ENCODE measurements around the gene INCENP.
"Not testable (repeated sequence)": the region's sequence is repeated elsewhere in the genome, so short reads cannot be mapped to it uniquely, and the experiment has no call there.

Gene INCENP

DNA sequence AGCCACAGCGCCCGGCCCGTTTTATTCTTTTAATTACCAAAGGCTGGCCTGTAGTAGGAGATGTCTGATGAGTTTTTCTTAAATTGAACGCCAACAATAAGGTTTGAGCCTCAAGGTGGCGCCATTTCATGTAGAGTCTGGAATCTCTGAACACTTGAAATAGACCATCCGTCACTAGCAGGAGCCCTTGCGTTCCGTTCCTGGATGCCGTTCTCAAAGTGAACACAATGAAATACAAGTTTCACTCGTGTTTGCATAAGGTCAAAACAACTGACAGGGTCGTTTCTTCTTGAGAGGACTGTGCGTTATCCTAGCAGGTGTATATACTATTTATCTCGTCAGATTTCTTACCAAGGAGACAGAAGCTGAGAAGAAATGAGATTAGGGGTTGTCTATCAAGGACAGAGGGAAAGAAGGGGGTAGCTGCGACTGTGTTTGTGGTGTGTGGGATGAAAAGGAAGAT lies 47.5 kb downstream of the INCENP start:
- WGBS (ENCODE audit: insufficient coverage, insufficient read length) = 100% methylated on average over 1 of the region's 14 CpGs
- Histone ChIP-seq H3K4me3 (ENCODE audit: low read length) (no peak overlapping the region), H3K4me1 (ENCODE audit: control insufficient read depth, insufficient read depth, low read length) (no peaks in the 10 kb centered on the region; the same call in 1 of the 2 replicates), H3K27me3 (ENCODE audit: control insufficient read depth, insufficient read depth, low read length) (no peaks in the 10 kb centered on the region; the same call in 1 of the 2 replicates), H3K27ac (ENCODE audit: low read length) (no peak overlapping the region), H3K9me3 (ENCODE audit: control insufficient read depth, insufficient read depth, low read length) (no peaks in the 10 kb centered on the region), H3K36me3 (ENCODE audit: control insufficient read depth, insufficient read depth, low read length) (no peaks in the 10 kb centered on the region)
- DNase-seq (ENCODE audit: low read depth, low spot score) = peak; percentile 86

DNA sequence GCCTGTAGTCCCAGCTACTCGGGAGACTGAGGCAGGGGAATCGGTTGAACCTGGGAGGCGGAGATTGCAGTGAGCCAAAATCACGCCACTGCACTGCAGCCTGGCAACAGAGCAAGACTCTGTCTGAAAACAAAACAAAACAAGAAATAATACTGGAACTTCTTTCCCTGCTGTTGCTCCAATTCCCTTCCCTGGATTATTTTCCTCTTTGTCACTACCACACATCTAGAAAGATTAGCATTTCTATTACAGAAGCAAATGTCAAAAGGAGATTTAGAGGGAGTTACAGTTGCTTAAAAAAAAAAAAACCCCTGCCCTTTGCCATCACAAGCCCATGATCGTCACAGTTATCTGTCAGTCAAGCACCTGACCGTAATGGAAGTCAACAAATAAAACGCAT lies 48.5 kb downstream of the INCENP start:
- Histone ChIP-seq H3K9me3 (ENCODE audit: control insufficient read depth, insufficient read depth, low read length) (no peaks in the 10 kb centered on the region), H3K4me3 (ENCODE audit: low read length) (no peak overlapping the region), H3K27ac (ENCODE audit: low read length) (no peak overlapping the region), H3K4me1 (ENCODE audit: control insufficient read depth, insufficient read depth, low read length) (no peaks in the 10 kb centered on the region; the same call in 1 of the 2 replicates), H3K36me3 (ENCODE audit: control insufficient read depth, insufficient read depth, low read length) (no peaks in the 10 kb centered on the region), H3K27me3 (ENCODE audit: control insufficient read depth, insufficient read depth, low read length) (no peaks in the 10 kb centered on the region; the same call in 1 of the 2 replicates)
- DNase-seq (ENCODE audit: low read depth, low spot score) = no peak
- WGBS (ENCODE audit: insufficient coverage, insufficient read length) = no CpG with 5 or more reads among the region's 7 CpGs

DNA sequence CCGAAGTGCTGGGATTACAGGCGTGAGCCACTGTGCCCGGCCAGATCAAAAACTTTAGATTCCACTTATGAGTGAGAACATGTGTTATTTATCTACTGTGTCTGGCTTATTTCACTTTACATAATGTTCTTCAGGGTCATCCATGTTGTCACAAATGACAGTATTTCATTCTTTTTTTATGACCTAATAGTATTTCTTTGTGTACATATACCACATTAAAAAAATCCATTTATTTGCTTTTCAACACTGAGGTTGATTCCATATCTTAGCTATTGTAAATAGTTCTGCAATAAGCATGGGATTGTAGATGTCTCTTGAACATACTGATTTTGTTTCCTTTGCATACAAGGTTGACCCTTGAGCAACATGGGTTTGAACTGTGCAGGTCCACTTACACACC lies 53.0 kb downstream of the INCENP start:
- Histone ChIP-seq H3K36me3 (ENCODE audit: control insufficient read depth, insufficient read depth, low read length) (no peaks in the 10 kb centered on the region), H3K4me3 (ENCODE audit: low read length) (no peak overlapping the region), H3K27me3 (ENCODE audit: control insufficient read depth, insufficient read depth, low read length) (no peaks in the 10 kb centered on the region; the same call in 1 of the 2 replicates), H3K4me1 (ENCODE audit: control insufficient read depth, insufficient read depth, low read length) (no peaks in the 10 kb centered on the region), H3K9me3 (ENCODE audit: control insufficient read depth, insufficient read depth, low read length) (no peaks in the 10 kb centered on the region), H3K27ac (ENCODE audit: low read length) (no peak overlapping the region)
- no CpG with 5 or more reads among the region's 3 CpGs for WGBS (ENCODE audit: insufficient coverage, insufficient read length)
- DNase-seq (ENCODE audit: low read depth, low spot score) = no peak

DNA sequence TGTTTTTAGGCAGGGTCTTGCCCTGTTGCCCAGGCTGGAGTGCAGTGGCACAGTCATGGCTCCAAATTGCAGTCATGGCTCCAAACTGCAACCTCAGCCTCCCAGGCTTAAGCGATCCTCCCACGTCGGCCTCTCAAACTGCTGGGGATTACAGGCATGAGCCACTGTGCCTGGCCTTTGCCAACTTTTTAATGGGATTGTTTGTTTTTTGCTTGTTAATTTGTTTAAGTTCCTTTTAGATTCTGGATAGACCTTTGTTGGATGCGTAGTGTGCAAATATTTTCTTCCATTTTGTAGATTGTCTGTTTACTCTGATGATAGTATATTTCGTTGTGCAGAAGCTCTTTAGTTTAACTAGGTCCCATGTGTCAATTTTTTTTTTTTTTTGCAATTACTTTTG lies 56.2 kb downstream of the INCENP start:
- Histone ChIP-seq H3K4me3 (ENCODE audit: low read length) (no peak overlapping the region), H3K4me1 (ENCODE audit: control insufficient read depth, insufficient read depth, low read length) (no peaks in the 10 kb centered on the region), H3K27ac (ENCODE audit: low read length) (no peak overlapping the region), H3K27me3 (ENCODE audit: control insufficient read depth, insufficient read depth, low read length) (no peaks in the 10 kb centered on the region), H3K36me3 (ENCODE audit: control insufficient read depth, insufficient read depth, low read length) (no peaks in the 10 kb centered on the region), H3K9me3 (ENCODE audit: control insufficient read depth, insufficient read depth, low read length) (no peaks in the 10 kb centered on the region)
- no peak for DNase-seq (ENCODE audit: low read depth, low spot score)
- WGBS (ENCODE audit: insufficient coverage, insufficient read length) = no CpG with 5 or more reads among the region's 5 CpGs

DNA sequence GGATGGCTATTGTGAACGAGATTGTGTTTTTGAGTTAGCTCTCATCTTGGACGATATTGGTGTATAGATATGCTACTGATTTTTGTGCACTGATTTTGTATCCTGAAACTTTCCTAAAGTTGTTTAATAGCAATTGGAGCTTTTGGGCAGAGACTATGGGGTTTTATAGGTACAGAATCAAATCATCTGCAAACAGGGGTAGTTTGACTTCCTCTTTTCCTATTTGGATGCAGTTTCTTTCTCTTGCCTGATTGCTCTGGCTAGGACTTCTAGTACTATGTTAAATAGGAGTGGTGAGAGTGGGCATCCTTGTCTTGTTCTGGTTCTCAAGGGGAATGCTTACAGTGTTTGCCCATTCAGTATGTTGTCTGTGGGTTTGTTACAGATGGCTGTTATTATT lies 57.3 kb downstream of the INCENP start:
- Histone ChIP-seq H3K36me3 (ENCODE audit: control insufficient read depth, insufficient read depth, low read length) (no peaks in the 10 kb centered on the region), H3K9me3 (ENCODE audit: control insufficient read depth, insufficient read depth, low read length) (no peaks in the 10 kb centered on the region), H3K27me3 (ENCODE audit: control insufficient read depth, insufficient read depth, low read length) (no peaks in the 10 kb centered on the region), H3K4me1 (ENCODE audit: control insufficient read depth, insufficient read depth, low read length) (no peaks in the 10 kb centered on the region), H3K4me3 (ENCODE audit: low read length) (no peak overlapping the region), H3K27ac (ENCODE audit: low read length) (no peak overlapping the region)
- no peak for DNase-seq (ENCODE audit: low read depth, low spot score)
- no CpG with 5 or more reads among the region's 2 CpGs for WGBS (ENCODE audit: insufficient coverage, insufficient read length)

DNA sequence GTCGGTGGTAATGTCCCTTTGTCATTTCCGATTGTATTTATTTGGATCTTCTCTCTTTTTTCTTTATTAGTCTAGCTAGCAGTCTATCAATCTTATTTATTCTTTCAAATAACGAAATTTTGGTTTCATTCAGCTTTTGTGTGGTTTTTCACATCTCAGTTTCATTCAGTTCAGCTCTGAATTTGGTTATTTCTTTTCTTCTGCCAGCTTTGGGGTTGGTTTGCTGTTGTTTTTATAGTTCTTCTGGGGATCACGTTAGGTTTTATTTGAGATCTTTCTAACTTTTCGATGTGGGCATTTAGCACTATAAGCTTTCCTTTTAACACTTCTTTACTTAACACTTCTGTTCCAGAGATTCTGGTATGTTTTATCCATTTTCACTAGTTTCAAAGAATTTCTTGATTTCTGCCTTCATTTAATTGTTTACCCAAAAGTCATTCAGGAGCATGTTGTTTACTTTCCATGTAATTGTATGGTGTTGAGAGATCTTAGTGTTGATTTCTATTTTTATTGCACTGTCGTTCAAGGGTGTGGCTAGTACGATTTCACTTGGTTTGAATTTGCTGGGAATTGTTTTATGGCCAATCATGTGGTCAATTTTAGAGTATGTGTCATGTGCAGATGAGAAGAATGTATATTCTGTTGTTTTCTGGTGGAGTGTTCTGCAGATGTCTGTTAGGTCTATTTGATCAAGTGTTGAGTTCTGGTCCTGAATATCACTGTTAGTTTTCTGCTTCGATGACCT lies 58.5 kb downstream of the INCENP start:
- Histone ChIP-seq H3K4me1 (ENCODE audit: control insufficient read depth, insufficient read depth, low read length) (no peaks in the 10 kb centered on the region), H3K27me3 (ENCODE audit: control insufficient read depth, insufficient read depth, low read length) (no peaks in the 10 kb centered on the region), H3K36me3 (ENCODE audit: control insufficient read depth, insufficient read depth, low read length) (no peaks in the 10 kb centered on the region), H3K27ac (ENCODE audit: low read length) (no peak overlapping the region), H3K4me3 (ENCODE audit: low read length) (no peak overlapping the region), H3K9me3 (ENCODE audit: control insufficient read depth, insufficient read depth, low read length) (no peaks in the 10 kb centered on the region)
- WGBS (ENCODE audit: insufficient coverage, insufficient read length) = no CpG with 5 or more reads among the region's 8 CpGs
- no peak for DNase-seq (ENCODE audit: low read depth, low spot score)

DNA sequence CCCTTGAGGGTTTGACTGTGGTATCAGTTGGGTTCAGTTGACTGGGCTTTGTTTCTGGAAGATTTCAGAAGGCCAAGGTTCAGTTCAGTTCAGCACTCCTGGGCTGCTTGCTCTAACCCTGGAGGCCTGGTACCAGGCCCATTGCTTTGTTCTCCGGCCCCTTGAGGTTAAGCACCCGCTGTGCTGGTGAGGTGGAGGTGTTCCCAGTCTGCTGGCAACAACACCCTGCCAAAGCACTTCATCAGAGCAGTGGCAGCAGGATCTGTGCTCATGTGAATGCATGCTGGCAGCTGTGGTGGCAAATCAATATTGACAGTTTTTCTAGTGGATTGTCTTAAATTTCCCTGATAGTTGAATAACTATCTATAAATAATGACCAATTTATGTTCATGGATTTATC lies 62.4 kb downstream of the INCENP start:
- no peaks in the 10 kb centered on the region for H3K9me3 ChIP-seq (ENCODE audit: control insufficient read depth, insufficient read depth, low read length)
- WGBS (ENCODE audit: insufficient coverage, insufficient read length) = no CpG with 5 or more reads among the region's 2 CpGs
- DNase-seq (ENCODE audit: low read depth, low spot score) = no peak
- H3K27me3 ChIP-seq (ENCODE audit: control insufficient read depth, insufficient read depth, low read length) = no peaks in the 10 kb centered on the region
- H3K4me3 ChIP-seq (ENCODE audit: low read length) = no peak overlapping the region
- no peaks in the 10 kb centered on the region for H3K36me3 ChIP-seq (ENCODE audit: control insufficient read depth, insufficient read depth, low read length)
- no peaks in the 10 kb centered on the region for H3K4me1 ChIP-seq (ENCODE audit: control insufficient read depth, insufficient read depth, low read length)
- no peak overlapping the region for H3K27ac ChIP-seq (ENCODE audit: low read length)

DNA sequence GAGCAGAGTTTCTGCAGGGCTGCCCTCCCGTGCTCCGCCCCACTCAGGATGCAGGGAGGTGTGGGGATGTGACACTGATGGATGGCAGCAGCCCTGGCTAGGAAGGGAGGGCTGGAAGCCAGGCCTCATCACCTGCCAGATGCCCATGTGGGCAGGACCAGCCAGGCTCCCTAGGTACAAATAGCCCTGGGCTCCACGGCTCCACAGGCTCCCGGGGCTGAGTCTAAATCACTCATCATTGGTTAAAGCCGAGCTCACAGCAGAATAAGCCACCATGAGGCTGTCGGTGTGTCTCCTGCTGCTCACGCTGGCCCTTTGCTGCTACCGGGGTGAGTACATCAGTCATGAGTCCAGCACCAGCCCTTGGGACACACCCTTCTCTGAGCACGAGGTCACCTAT lies 66.2 kb downstream of the INCENP start, which contains the start of gene SCGB1D1:
SCGB1D1 (plus strand) TSS at position 206 of the 400 bp plus-strand sequence; CDS start at position 275, 69 bp downstream.
- H3K9me3 ChIP-seq (ENCODE audit: control insufficient read depth, insufficient read depth, low read length) = no peaks in the 10 kb centered on the region
- no peaks in the 10 kb centered on the region for H3K27me3 ChIP-seq (ENCODE audit: control insufficient read depth, insufficient read depth, low read length)
- H3K4me1 ChIP-seq (ENCODE audit: control insufficient read depth, insufficient read depth, low read length) = no peaks in the 10 kb centered on the region
- H3K36me3 ChIP-seq (ENCODE audit: control insufficient read depth, insufficient read depth, low read length) = no peaks in the 10 kb centered on the region
- DNase-seq (ENCODE audit: low read depth, low spot score) = no peak
- H3K4me3 ChIP-seq (ENCODE audit: low read length) = no peak within 1 kb of the TSS
- no CpG with 5 or more reads among the region's 9 CpGs for WGBS (ENCODE audit: insufficient coverage, insufficient read length)
- H3K27ac ChIP-seq (ENCODE audit: low read length) = no peak within 1 kb of the TSS

DNA sequence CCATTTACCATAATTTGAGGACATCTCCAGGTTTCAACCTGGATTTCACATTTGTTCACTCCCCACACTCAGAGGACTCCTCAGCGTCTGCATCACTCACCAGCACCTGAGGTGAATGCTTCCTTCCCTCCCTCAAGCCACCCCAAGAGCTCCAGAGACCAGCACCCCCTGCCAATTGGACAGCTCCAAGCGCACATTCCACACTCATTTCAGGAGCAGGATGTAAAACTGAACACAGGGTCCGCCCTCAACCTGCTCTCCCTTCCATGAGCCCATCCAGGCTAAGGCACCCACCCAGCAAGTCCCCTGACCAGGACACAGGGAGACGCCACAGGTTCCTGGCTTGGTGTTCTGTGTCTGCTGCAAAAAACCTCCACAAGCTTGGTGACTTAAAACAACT lies 70.1 kb downstream of the INCENP start:
- Histone ChIP-seq H3K4me1 (ENCODE audit: control insufficient read depth, insufficient read depth, low read length) (0 out of 2 replicates have a peak, but pooled peaks cover 2% of the 10 kb centered on the region), H3K9me3 (ENCODE audit: control insufficient read depth, insufficient read depth, low read length) (no peaks in the 10 kb centered on the region), H3K4me3 (ENCODE audit: low read length) (no peak overlapping the region), H3K27me3 (ENCODE audit: control insufficient read depth, insufficient read depth, low read length) (no peaks in the 10 kb centered on the region), H3K36me3 (ENCODE audit: control insufficient read depth, insufficient read depth, low read length) (no peaks in the 10 kb centered on the region), H3K27ac (ENCODE audit: low read length) (no peak overlapping the region)
- no peak for DNase-seq (ENCODE audit: low read depth, low spot score)
- no CpG with 5 or more reads among the region's 4 CpGs for WGBS (ENCODE audit: insufficient coverage, insufficient read length)

DNA sequence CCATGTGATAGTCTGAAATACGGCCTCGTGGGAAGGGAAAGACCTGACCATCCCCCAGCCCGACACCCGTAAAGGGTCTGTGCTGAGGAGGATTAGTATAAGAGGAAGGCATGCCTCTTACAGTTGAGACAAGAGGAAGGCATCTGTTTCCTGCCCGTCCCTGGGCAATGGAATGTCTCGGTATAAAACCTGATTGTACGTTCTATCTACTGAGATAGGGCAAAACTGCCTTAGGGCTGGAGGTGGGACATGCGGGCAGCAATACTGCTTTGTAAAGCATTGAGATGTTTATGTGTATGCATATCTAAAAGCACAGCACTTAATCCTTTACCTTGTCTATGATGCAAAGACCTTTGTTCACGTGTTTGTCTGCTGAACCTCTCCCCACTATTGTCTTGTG lies 71.2 kb downstream of the INCENP start:
- H3K9me3 ChIP-seq (ENCODE audit: control insufficient read depth, insufficient read depth, low read length); H3K4me3 ChIP-seq (ENCODE audit: low read length); DNase-seq (ENCODE audit: low read depth, low spot score); H3K4me1 ChIP-seq (ENCODE audit: control insufficient read depth, insufficient read depth, low read length); H3K36me3 ChIP-seq (ENCODE audit: control insufficient read depth, insufficient read depth, low read length); H3K27ac ChIP-seq (ENCODE audit: low read length); H3K27me3 ChIP-seq (ENCODE audit: control insufficient read depth, insufficient read depth, low read length): not testable (repeated sequence)
- WGBS (ENCODE audit: insufficient coverage, insufficient read length) = no CpG with 5 or more reads among the region's 9 CpGs

DNA sequence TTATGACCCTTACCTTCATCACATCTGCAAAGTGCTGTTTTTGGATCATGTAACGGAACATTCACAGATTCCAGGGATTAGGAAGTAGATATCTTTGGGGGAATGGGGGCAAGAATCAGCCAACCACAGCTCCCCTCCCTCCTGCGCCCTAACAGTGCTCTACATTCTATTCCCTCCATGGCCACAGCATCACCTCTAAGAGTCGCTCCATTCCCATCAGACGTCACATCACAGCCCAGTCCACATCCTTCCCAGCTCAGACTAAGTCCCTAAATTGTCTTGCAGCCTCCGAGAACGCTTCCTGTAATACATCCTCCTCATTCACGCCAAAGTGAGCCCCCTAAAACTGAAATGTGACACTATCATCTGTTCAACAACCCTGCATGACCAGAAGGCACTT lies 72.1 kb downstream of the INCENP start:
- WGBS (ENCODE audit: insufficient coverage, insufficient read length) = no CpG with 5 or more reads among the region's 7 CpGs
- Histone ChIP-seq H3K27me3 (ENCODE audit: control insufficient read depth, insufficient read depth, low read length) (no peaks in the 10 kb centered on the region), H3K27ac (ENCODE audit: low read length) (no peak overlapping the region), H3K4me3 (ENCODE audit: low read length) (no peak overlapping the region), H3K4me1 (ENCODE audit: control insufficient read depth, insufficient read depth, low read length) (0 out of 2 replicates have a peak, but pooled peaks cover 2% of the 10 kb centered on the region), H3K9me3 (ENCODE audit: control insufficient read depth, insufficient read depth, low read length) (no peaks in the 10 kb centered on the region), H3K36me3 (ENCODE audit: control insufficient read depth, insufficient read depth, low read length) (no peaks in the 10 kb centered on the region)
- no peak for DNase-seq (ENCODE audit: low read depth, low spot score)
